PC-3 (cell line): ENCODE data around the gene ANKRD37.

Experiments
- EZH2 ChIP-seq: fragments of 300-600 bp; sonication (generic); IDR thresholded peaks from one replicate; pipeline ENCODE4 v1.6.1; 2017; ENCODE audit warnings: antibody characterized with exemption, mild to moderate bottlenecking, low read length; ENCODE audit not compliant: unreplicated experiment
- EZH2phosphoT487 ChIP-seq: fragments of 300-600 bp; sonication (generic); IDR thresholded peaks from 2 replicates; pipeline ENCODE4 v1.6.1; 2018; ENCODE audit warnings: mild to moderate bottlenecking, antibody characterized with exemption, low read length, borderline replicate concordance
- TF ChIP-seq, protein P1 (sequence below): fragments of 300-600 bp; sonication (generic); conservative IDR thresholded peaks from 2 replicates; pipeline ENCODE4 v1.5.1; 2017; ENCODE audit warnings: antibody characterized with exemption, low read depth, mild to moderate bottlenecking, low read length

- TF ChIP-seq, protein P1, sequence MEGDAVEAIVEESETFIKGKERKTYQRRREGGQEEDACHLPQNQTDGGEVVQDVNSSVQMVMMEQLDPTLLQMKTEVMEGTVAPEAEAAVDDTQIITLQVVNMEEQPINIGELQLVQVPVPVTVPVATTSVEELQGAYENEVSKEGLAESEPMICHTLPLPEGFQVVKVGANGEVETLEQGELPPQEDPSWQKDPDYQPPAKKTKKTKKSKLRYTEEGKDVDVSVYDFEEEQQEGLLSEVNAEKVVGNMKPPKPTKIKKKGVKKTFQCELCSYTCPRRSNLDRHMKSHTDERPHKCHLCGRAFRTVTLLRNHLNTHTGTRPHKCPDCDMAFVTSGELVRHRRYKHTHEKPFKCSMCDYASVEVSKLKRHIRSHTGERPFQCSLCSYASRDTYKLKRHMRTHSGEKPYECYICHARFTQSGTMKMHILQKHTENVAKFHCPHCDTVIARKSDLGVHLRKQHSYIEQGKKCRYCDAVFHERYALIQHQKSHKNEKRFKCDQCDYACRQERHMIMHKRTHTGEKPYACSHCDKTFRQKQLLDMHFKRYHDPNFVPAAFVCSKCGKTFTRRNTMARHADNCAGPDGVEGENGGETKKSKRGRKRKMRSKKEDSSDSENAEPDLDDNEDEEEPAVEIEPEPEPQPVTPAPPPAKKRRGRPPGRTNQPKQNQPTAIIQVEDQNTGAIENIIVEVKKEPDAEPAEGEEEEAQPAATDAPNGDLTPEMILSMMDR, result no peak
- TF ChIP-seq EZH2, result no peak
- no peak for TF ChIP-seq EZH2phosphoT487
These were observed 8.7 kb upstream of the ANKRD37 start for GRCh38 chr4:185387957-185388356.
